Epidermal melanocyte (primary cell): ENCODE data around the gene VAT1L.
"Not testable (repeated sequence)": the region's sequence is repeated elsewhere in the genome, so short reads cannot be mapped to it uniquely, and the experiment has no call there.

Experiments used
- DNase-seq: peaks from one replicate; pipeline ENCODE4 v3.0.0; 2011; ENCODE audit warnings: low spot score; ENCODE audit not compliant: insufficient read length

VAT1L gene

DNA sequence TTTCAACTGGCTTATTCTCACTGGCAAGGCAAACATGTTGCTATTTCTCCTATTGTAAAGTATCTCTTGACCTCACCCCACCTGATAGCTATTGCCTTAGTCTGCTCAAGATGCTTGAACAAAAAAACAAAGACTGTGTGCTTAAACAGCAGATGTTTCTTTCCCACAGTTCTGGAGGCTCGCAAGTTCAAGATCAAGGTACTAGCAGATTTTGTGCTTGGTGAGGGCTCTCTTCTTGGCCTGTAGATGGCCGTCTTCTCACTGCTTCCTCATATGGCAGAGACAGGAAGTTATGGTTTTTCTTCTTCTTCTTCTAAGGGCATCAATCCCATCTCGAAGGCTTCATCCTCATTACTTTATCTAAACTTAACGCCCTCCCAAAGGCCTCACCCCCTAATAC is 124.3 kb downstream of the VAT1L start:
- no peak for DNase-seq

DNA sequence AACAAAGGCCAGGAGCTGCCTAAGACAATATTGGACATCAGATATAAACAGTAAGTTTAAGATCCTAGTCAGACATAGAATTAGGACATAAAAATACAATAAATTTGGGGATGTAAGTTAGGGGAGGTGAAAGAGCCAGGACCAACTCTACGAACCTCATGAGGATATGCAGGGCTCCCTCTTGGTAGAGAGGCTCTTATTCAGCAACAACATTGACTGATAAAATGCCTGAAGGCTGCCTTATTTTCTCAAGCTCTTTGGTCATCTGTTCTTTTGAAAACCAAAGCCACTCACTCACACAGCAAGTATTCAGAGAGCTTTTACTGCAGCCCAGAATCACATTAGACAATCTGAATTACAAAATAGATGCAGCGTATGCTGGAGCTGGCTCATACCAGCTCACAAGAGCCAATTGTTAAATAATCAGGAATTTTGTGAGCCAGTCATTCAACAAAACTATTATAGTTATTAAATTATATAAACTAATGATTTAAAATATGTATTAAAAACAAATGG is 125.4 kb downstream of the VAT1L start:
- DNase-seq, result no peak

DNA sequence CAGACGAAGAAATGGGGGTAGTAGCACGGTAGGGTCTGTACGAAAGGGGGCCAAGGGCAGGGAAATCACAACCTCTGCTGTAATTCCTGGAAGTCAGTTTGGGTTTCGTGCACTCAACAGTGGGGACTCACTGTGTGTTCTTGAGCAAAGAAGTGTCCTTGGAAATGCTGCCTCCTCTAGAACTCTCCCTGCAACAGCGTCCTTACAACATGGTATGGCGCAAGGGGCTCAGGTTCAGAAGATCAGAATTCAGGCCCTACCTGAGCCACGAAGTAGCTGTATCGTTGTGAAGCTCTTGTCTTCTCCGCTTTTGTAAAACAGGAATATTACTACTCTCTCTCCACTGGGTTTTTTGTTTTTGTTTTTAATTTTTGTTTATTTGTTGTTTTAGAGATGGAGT is 127.7 kb downstream of the VAT1L start:
- DNase-seq, result no peak

DNA sequence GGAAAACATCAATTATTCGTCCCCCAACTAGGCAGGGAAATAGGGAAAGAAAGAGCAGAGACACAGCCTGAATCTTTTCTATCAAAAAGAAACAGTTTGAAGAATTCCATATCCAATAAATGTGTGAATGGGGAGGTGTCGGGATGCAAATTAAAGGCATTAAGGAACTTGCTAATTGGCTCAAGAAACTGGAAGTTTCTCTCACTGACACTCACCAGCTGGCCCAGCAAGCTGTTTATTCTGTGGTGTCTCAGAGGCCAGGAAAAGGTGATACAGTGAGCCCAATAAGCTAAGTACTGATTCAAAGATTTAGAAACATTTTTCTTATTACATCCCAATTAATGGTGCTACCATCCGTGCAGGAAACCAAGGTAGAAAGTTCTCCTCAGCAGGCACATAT is 129.6 kb downstream of the VAT1L start:
- no peak for DNase-seq

DNA sequence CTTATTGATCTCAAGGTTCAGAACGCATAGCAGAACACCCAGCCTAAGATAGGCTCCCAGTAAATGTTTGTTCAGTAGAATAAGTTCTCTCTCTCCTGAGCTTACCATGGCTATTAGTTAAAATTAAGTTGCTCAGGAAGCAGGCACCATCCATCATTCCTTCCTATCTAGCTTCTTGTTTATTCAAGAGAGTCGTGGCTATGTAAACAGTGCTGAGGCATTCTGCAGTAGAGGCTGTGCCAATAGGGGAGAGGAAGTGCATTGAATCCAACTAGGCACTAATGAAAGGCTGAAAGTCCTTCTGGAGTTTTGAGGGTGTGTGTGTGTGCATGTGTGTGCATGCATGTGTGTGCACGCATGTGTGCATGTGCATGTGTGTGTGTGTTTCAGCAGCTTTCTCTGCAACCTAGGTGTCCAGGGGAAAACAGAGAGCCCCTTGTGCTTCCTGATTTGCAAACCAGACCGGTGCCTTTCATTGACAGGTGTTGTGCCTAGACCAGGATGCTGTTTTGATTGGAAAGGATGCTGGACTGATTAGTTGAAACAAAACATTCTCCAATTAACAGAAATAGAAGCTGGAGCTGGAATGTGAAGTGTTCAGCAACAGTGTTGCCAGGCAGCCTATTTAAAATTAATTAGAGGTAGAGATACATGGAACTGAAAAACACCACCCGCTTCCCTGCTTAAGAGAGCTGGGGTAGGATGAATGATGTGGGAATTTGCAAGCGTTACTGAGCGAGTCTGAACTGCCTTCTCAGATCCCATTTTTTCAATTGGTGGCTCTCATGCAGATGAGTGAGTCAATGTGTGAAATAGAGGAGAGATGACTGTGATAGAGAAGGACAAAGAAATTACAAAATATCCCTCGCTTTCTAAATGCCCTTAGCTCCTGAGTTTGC is 130.7 kb downstream of the VAT1L start:
- no peak for DNase-seq

DNA sequence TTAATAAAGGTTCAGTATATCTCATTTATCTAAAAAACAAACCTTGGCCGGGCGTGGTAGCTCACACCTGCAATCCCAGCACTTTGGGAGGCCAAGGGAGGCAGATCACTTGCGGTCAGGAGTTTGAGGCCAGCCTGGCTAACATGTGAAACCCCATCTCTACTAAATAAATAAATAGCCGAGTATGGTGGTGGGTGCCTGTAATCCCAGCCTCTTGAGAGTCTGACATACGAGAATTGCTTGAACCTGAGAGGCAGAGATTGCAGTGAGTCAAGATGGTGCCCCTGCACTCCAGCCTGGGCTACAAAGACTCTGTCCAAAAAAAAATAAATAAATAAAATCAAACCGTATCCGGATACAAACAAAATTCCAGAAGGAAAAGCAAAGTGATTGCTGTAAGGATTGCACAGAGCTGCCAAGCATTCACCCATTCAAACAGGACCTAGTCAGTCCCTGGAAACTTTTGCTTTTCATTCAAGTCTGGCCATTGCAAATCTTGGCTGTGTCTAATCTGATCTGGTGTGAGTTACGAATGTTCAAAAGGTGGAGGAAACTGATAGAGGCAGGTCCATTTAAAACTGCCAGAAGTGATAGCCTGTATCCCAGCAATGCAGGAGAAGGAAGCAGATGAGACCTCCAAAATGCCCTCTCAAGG is 131.5 kb downstream of the VAT1L start:
- no peak for DNase-seq

DNA sequence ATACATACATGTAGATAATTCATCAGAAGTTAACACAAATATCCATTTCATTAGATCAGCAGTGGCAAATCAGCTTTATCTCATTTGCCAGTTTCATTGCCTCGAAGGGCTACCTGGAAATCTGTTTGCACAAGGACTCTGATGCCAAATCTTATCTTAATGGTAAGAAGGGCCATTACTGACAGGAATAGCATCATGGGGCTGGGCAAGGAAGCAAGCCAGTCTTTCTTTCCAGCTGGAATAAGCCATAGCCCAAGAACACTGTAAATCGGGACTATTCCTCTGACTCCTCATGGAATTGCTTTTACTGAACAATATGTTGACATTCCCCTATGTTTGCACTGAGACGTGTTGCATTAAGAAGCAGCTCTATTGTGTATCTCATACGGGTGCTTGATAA is 132.6 kb downstream of the VAT1L start:
- no peak for DNase-seq

DNA sequence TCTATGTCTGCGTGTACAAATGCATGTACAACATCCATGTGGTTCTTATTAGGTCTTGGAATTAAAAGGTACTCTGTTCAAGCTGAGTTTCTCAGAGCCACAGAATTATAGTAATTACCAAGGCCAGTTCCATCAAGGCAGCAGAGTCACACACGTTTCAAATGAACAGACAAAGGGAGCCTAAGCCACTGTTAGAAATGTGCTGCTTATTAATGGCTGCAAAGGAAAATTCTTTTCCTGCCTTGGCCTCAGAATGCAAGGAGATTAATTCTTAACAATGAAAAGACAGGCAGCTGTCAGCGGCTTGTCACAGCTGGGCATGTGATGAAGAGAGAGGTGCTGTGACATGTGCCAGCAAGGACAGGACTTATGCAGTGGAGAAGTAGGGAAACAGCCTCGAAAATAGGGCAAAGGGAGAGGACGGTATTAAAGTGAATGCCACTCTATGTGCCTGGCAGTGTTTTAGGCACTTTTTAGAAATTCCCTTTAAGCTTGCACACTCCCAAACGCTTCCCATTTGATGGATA is 133.9 kb downstream of the VAT1L start:
- DNase-seq, result no peak

DNA sequence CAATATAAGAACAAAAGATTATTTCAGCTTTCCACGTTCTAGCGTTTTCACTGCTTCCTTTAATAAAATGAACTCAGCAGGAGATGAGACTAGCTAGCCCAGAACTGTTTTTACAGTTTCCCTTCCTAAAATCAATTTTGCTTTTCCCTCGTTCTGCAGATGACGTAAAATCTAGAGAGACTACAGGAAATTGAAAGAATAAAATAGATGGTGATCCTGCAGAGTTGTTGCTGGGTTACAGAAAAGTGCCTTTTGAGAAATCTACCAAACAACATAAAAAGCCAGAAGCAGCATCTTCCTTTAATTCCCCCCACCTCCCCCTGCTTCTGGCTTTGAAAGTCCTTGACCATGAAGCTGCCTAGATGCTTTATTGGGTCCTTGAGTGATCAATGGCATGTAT is 137.2 kb downstream of the VAT1L start:
- no peak for DNase-seq

DNA sequence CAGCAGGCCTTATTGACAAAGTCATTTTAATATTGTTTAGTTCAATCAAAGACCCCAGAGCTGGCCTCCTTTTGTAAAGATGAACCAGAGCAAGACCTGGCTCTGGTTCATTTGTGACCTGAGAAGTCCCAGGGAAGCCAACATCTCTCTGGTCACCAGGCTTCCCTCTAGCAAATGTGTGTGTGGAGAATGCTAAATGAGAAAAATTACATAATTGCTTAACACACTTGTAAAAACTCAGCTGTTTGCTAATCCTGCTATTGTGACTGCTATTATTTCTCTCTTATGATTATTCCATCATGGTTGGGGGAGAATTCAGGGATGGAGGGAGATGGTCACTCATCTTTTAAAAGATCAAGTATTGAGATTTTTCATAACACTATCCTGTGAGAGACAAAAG is 139.7 kb downstream of the VAT1L start:
- no peak for DNase-seq

DNA sequence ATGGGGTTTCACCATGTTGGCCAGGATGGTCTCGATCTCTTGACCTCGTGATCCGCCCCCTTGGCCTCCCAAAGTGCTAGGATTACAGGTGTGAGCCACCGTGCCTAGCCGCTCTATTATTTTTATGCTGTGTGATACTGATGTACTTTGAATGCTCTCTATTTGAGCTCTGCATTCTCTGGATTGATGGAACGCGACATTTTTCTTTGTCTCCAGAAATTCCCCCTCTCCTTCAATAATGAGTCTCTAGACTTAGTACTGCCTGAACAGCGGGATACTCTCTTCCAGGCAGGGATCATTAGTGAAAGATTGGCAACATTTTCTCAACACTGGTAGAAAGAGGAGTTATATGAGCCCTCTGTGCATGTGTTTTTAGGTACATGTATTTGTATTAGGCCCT is 140.6 kb downstream of the VAT1L start:
- no peak for DNase-seq

DNA sequence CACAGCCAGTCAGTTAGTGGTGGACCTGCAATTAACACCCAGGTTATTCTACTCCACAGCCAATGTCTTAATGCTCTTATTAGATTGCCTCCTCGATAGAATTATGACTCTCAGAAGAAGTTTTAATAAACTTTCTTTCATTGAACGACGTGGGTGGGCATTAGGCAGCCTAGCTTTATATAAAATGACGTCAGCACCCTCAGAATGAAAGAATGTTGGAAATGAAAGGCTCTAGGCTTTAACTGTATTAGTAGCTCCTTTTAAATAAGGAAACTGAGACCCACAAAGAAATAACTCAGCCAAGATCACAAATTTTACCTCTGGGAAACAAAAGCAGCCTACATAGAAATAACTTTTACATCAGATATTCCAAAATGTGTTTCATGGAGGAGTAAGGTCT is 142.7 kb downstream of the VAT1L start:
- DNase-seq, result no peak

DNA sequence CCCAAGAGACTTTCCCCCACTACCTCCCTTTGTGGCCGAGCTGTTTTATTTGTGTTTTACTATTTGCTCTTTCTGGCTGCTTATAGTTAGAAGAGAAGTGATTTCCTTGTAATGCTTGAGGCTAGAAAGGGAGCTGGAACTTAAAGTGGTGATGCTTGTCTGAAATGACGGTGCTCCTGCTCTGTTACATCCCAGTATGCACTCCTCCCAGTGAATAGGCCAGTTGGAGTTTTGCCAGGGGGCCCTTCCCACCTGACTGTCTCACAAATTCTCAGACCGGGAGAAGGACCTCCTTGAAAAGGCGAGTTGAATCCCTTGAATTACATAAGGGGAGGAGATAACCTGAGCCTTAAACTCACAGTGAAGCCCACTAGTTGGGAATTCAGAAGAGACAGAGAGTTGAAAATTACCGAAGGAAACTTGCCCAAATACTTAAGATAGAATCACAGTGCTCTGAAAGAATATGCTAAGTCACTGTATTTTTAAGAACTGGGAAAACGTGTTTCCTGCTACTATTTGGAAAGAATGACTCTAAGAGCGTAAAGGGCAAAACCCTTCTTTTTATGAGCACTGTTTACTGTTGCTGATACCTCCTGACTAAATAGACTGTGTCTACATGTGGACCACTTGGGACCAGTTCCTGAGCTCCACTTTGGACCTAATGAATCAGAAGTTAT is 149.2 kb downstream of the VAT1L start:
- DNase-seq, result no peak

DNA sequence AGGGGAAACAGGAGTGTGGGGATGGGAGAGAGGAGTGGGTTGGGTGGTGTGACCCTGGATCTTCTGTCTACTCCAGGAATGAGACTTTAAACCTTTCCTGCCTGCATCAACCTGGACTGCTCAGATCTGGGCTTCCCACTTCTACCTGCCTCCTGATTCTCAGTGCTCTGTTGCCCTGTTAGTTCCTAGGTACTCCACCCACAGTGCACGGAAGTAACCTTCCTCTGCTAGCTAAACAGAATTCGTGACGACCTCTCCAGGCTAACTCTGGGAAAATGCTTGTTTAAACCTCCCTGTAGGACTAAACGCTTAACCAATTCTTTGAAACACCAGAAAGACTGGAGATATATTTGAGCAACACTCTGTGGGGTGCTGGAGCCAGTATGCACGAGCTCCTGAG is 150.5 kb downstream of the VAT1L start:
- DNase-seq, result no peak

DNA sequence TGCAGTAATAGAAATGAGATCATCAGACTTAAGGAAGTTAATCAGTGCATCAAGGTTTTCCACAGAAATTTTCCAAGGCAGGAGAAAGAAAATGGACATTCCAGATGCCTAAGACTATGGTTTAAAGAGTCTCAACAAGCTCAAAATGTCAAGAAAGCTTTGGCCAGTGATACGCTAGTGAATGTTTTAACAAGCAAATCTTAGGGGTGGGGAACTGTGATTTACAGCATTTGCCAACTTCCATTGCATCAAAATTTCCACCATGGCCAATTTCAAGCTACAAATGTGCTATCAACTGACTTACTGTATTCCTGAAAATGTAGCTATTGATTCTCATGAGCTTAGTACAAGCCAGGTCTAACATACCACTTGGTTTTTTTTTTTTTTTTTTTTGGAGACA is 151.6 kb downstream of the VAT1L start:
- DNase-seq, result no peak

DNA sequence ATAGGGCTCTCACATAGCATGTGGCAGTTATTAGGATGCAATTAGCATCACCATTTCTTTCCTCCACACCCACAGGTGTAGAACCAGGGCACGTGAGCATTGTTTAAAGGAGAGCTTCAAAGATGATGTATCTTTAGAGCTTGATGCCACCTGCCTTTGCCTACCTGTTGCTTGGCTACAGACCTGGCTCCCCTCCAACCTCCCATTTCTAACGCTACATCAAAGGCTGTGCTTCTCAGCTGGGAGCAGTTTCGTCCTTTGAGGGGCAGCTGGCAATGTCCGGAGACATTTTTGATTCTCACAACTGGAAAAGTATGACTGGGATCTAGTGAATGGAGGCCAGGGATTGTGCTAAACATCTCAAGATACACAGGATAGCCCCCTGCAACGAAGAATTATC is 155.4 kb downstream of the VAT1L start:
- no peak for DNase-seq

DNA sequence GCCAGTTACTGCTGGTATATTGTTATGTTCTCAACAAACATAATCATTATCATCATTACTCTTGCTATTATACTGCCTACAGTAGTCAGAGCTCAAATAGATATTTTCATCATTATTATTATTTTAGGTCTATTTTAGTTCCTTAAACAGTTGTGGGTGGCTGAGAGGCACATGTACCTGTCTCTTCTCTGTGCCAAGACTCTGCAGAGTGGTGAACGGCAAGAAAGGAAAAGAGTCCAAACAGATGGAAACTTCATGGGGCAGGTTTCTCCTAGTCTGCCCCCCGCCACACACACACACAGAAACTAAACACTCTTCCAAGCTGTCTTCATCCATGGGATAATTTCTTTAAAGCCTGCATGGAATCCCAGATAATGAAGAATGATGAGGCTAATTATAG is 156.3 kb downstream of the VAT1L start:
- no peak for DNase-seq

DNA sequence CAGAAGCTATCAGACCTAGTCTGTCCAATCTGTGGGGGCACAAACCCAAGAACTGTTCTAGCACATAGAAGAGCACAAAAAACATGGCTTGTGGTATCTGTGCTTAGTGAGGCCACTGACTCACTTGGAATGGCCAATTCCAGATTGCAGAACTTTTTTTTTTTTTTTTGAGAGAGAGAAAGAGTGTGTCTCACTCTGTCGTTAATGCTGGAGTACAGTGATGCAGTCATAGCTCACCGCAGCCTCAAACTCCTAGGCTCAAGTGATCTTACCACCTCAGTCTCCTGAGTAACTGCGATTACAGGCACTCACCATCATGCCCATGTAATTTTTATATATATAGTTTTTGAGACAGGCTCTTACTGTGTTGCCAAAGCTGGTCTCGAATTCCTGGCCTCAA is 156.8 kb downstream of the VAT1L start:
- DNase-seq, result no peak

DNA sequence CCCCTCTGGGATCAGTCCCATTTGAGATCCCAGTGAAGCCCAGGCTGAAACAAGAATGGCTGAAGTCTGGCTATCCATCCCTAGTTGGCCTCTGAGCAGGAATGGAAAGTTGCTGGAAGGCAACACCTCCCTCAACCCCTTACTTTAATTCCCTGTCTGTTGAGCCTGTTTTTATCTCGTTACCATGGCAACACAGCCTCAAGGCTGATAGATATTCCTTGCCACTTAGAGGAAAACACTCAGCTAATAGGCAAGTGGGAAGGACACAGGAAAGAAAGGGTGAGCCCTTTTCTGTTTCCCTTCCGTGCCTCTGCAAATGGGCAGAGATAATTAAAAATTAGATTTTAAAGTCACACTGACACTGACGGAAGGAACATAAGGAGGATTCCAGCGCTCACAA is 158.5 kb downstream of the VAT1L start:
- DNase-seq, result no peak

DNA sequence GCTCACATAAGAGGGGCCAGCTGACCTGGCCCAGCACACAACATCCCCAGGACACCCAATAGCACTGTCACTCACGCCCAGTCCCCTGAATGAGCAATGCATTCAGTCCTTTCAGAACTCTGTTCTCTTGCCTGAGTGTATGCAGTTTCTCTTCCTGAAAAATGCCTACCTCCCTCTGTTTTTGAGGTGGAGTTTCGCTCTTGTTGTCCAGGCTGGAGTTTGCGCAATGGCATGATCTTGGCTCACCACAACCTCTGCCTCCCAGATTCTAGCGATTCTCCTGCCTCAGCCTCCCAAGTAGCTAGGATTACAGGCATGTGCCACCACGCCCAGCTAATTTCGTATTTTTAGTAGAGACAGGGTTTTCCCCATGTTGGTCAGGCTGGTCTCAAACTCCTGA is 159.2 kb downstream of the VAT1L start:
- DNase-seq, result not testable (repeated sequence)

DNA sequence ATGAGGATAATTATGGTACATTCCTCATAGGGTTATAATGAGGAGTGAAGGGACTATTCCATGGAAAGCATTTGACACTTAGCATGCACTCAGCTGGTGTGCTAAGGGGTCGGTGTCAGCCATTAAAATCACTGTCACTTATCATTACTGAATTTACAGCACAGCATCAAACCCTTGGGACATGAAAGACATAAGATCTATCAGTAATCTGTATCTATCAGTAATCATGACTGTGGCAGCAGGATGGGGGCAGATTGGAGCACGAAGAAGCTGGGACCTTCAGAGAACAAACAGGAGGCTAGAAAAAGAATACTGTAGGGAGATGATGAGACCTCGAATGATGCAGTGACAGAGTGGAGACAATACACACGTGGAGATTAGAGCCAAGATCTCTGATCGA is 160.5 kb downstream of the VAT1L start:
- no peak for DNase-seq

DNA sequence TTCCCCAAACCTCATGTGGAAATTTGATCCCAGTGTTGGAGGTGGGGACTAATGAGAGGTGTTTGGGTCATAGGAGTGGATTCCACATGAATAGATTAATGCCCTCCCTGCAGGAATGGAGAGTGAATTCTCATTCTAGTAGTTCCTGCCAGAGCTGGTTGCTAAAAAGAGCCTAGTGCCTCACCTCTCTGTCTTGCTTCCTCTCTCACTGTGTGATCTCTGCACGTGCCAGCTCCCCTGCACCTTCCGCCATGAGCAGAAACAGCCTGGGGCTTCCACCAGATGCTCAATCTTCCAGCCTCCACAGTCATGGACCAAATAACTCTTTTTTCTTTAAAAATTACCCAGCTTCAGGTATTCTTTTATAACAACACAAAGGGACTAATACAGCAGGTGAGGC is 161.1 kb downstream of the VAT1L start:
- DNase-seq, result no peak
